HK-2 (cell line): ENCODE measurements around the gene EYA4.

Experiments
- DNase-seq: peaks from one replicate; pipeline ENCODE4 v3.0.0-alpha.2; 2018; ENCODE audit not compliant: unreplicated experiment

The EYA4 gene

GRCh38 chr6:133447924-133448323 is 206.8 kb downstream of the EYA4 start:
- DNase-seq: no peak

DNA sequence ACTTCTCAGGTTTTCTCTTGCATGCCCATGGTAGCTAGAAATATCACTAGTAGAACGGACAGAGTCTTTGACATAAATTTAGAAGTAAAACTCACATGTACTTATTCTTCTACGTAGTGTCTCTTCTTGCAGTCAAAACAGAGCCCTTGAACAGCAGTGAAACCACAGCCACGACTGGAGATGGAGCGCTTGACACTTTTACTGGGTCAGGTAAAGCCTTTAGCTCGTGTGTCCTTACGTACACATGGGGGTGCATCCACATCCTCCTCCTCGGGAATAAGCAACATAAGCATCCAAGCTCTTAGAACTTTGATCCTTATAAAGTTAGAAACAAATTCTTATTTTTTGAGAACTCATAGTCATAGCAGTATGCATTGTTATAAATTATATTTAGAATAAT is 215.3 kb downstream of the EYA4 start:
- DNase-seq: no peak

GRCh38 chr6:133456944-133457343 is 215.8 kb downstream of the EYA4 start:
- DNase-seq: no peak

DNA sequence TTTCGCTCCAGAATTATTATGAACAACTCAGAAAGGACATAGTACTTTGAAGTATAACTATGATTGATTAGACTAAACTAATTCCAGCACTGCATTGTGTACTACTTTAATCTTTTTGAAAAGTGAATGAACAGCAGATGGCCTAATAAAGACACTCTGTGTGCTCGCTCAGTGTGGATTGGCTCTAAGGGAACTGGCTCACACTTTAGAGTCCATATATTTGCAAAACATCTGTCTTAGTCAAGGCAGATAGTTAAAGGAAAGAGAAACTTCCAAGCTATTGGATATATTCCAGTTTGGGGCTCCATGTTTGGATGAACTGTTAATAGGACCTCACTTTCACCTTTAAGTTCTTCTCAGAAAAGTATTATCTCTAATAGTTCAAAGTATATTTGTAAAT is 218.9 kb downstream of the EYA4 start:
- no peak for DNase-seq

- DNase-seq: no peak
Measured at GRCh38 chr6:133463790-133464189, 222.6 kb downstream of the EYA4 start.

DNA sequence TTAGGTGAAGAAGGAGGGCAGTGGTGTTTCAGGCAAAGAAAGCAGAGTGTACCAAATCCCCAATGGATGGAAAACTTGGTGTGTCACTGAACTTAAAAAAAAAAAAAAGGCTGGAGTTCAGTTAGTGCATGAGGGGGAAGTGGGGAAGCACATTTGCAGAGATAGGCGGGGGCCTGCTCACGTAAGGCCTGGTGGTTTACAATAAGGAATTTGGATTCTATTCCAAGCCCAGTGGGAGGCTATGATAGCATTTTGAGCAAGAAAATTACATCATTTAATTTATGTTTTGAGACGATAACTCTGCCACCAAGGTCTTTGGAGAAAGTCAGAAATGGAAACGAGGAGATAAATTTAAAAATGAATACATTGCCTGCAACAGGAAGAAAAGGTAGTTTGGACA is 225.5 kb downstream of the EYA4 start:
- DNase-seq: no peak

- no peak for DNase-seq
Measured at GRCh38 chr6:133467231-133467981, 226.2 kb downstream of the EYA4 start.

DNA sequence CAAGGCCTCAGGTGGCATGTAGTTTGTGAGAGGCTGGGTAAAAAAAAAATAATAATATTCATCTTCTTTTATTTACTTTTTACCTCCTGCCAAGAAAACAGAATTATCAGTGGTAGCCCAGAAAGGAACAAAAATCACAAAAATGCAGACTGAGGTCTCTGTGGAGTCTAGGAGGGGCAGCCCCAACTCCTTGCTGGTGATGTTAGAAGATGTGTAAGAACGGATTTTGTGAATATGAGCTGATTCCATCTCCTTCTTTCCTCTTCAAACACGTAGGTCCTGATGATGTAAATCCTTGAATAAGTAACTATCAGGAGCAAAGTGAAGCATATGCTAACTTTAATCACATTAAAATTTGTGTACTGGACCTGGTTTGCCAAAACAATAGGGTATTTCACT is 226.8 kb downstream of the EYA4 start:
- DNase-seq: no peak

DNA sequence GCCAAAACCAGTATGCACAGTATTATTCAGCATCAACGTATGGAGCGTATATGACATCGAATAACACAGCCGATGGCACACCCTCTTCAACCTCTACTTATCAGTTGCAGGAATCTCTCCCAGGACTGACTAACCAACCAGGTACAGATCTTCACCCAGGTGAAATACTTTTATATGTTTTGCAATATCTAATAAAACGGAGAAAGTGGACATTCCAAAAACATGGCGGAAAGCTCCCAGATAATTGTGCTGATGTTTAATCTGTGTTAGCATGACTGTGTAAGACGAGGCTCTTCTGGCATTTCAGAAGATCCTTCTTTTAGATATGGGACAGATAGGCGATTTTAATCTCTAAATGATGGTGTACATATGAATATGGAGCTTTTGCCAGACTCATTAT is 227.4 kb downstream of the EYA4 start:
- no peak for DNase-seq

GRCh38 chr6:133474516-133474915 is 233.4 kb downstream of the EYA4 start:
- DNase-seq: no peak

DNA sequence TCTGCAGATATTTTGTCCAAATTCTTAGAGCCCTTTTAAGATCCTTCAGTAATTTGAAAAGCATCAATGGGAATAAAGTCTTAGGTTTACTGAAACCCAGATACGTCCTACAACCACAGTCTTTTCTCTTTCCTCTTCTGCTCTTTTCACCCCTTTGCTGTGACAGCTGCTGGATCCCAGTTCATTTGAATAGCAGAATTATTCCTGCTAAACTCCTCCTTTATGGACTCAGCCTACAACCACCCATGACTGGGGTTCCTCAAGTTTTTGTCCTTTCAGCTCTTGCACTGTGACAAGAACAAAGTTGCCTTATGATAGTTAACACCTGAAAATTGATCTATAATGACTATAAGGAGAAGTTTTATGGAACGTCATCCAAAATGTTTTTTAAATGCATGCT is 237.5 kb downstream of the EYA4 start:
- DNase-seq: no peak

- no peak for DNase-seq
Measured at GRCh38 chr6:133487174-133487573, 246.0 kb downstream of the EYA4 start.

DNA sequence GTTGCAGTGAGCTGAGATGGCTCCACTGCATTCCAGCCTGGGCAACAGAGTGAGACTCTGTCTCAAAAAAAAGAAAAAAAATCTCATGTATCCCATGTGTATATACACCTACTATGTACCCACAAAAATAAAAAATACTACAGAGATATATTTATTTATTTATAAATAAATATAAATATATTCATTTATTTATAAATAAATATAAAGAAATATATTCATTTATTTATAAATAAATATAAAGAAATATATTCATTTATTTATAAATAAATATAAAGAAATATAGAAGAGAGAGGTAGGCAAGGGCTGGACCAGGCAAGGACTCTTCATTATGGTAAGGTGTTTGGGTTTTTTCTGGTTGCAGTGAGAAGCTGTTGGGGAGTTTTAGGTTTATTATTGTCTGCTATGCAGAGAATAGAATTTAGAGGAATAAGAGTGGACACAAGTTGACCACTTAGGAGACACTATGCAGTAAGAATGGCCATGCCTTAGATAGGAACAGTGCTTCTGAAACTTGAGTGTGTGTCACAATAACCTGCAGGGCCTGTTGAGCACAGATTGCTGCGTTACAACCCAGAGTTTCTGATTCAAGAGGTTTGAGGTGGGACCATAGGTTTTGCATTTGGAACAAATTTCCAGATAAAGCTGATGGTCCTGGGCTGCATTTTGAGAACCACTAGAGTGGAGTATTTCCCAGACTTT is 254.2 kb downstream of the EYA4 start:
- DNase-seq: no peak

- DNase-seq: no peak
Measured at GRCh38 chr6:133499662-133500061, 258.5 kb downstream of the EYA4 start.

DNA sequence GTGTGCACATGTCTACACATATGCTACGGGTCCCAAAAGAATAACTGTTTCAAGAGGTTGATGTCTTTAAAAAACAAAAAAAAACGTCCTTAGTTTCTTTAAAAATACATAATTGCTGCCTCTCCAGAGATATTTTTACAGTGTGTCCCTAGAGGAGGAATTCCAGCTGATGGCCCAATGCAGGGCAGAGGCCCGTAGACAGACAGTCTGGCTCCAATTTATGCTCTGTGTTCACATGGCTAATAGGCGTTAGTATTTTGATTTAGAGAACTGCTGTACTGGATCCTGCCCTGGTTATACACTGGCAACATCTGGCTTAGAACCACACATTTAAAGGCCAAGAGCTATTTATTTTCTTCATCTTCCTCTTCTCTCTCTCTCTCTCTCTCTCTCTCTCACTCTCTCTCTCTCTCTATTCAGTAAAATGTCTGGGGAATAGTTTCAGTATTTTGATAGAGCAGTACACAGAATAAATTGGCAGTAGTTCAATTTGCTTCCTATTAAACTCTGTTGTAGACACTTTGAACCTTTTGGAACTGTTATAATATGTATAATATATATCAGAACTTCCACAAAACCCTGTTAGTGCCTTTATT is 260.6 kb downstream of the EYA4 start:
- no peak for DNase-seq

GRCh38 chr6:133502441-133503335 is 261.5 kb downstream of the EYA4 start:
- DNase-seq: peak; percentile 40

GRCh38 chr6:133503336-133503729 is 262.2 kb downstream of the EYA4 start:
- no peak for DNase-seq

DNA sequence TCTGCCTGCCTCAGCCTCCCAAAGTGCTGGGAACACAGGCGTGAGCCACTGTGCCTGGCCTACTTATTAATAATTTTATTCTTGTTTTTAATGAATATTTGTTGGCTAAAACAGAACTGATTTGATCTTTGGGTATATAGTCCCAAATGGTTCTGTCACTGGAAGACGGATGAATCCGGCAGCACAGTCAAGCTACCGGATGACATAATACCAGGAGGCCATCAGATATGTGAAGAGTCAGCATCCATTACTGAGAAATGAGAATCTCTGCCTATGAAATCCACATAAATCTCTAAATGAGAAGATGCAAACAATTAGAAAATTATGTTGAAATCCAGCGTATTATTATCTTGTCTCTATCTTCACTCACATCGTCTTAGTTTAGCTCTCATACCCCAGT is 263.0 kb downstream of the EYA4 start:
- DNase-seq: no peak

- no peak for DNase-seq
Measured at GRCh38 chr6:133504761-133505160, 263.6 kb downstream of the EYA4 start.

DNA sequence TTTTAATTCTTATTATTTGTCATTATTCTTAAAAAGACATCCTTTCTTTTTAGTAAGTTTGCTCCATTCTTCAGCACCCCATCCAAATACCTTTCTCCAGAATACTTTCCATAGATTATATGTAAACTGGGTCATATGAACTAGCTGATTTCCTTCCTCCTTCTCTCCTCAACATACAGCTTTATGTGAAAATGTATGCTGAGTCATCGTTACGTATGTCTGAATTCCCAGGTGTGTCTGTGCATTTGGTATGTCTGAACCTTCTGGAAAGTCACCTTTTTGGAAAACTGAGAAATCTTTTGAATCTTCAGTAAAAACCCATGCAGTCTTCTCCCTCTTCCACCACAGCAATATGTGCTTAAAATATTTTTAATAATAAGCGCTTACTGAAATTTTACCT is 264.5 kb downstream of the EYA4 start:
- no peak for DNase-seq

- DNase-seq: peak; percentile 30
Measured at GRCh38 chr6:133512410-133513016, 271.4 kb downstream of the EYA4 start.

DNA sequence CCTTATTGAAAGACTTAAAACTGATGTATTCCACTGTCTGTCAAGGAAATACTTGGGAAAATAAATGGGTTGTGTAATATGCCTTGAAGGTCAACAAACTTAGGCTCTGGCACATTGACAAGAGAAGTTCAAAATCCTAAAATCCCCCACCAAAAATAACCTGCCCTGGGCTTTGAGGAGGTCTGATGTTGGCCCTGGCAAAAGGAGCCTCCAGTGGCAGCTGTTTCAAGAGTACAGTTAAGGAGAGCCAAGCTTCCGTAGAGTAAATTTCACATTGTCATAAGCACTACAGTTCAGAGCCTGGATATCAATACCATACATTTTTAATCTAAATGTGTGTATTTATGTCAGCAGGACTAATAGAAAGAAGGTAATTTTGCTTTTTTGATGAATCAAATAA is 282.7 kb downstream of the EYA4 start:
- DNase-seq: no peak
